HEK293 (cell line): ENCODE data around the gene NUDT13.
"Not testable (repeated sequence)": the region's sequence is repeated elsewhere in the genome, so short reads cannot be mapped to it uniquely, and the experiment has no call there.

ENCODE experiments used
- CTCF ChIA-PET: fragments of 350-600 bp; formaldehyde crosslinking; extraction: SDS; loops from one replicate; lab custom pipeline; 2021; ENCODE audit warnings: antibody characterized with exemption; lab: Yijun Ruan, JAX
- POLR2A ChIA-PET: fragments of 300-600 bp; formaldehyde crosslinking; extraction: SDS; loops from one replicate; lab custom pipeline; 2020; ENCODE audit warnings: antibody characterized with exemption, inconsistent platforms; lab: Yijun Ruan, JAX
- H3K27ac ChIP-seq: fragments of 200-500 bp; sonication (Bioruptor generic); 2 replicates; pipeline ENCODE4 v1.5.1; 2014; ENCODE audit warnings: low read depth, low read length, control low read depth, inconsistent platforms; ENCODE audit errors: extremely low read depth
- H3K36me3 ChIP-seq, 2 experiments: fragments of 200-500 bp in 1 of 2; sonication (Bioruptor generic) in 1 of 2; 1 replicate in 1 of 2; 2 replicates in 1 of 2; pipeline ENCODE4 v1.5.1; 2014 to 2017; ENCODE audit warnings: inconsistent platforms in 2 of 2, low read length in 2 of 2; ENCODE audit not compliant: control insufficient read depth in 2 of 2, insufficient read depth in 1 of 2
- H3K4me1 ChIP-seq: fragments of 200-500 bp; sonication (Bioruptor generic); 2 replicates; pipeline ENCODE4 v1.5.1; 2014; ENCODE audit warnings: mild to moderate bottlenecking, low read length, inconsistent platforms; ENCODE audit not compliant: control insufficient read depth, insufficient read depth
- H3K4me3 ChIP-seq: 2 replicates; pipeline ENCODE4 v1.5.1; 2011; ENCODE audit warnings: low read depth, mild to moderate bottlenecking, control low read depth, low read length, moderate library complexity
- H3K9me3 ChIP-seq: fragments of 200-500 bp; sonication (Bioruptor generic); 2 replicates; pipeline ENCODE4 v1.5.1; 2014; ENCODE audit warnings: low read depth, low read length, inconsistent platforms; ENCODE audit not compliant: control insufficient read depth, insufficient read depth
- GLIS1 ChIP-seq: fragments of 450-650 bp; formaldehyde crosslinking; IDR thresholded peaks from 2 replicates; pipeline ENCODE4 v1.5.1; 2016; ENCODE audit warnings: missing biosample characterization, missing genetic modification characterization
- KLF1 ChIP-seq: fragments of 450-650 bp; formaldehyde crosslinking; IDR thresholded peaks from 2 replicates; pipeline ENCODE4 v1.5.1; 2016; ENCODE audit warnings: missing biosample characterization, missing genetic modification characterization
- KLF17 ChIP-seq: fragments of 450-650 bp; formaldehyde crosslinking; IDR thresholded peaks from 2 replicates; pipeline ENCODE4 v1.5.1; 2016; ENCODE audit warnings: missing biosample characterization, missing genetic modification characterization
- KLF8 ChIP-seq: fragments of 450-650 bp; formaldehyde crosslinking; IDR thresholded peaks from 2 replicates; pipeline ENCODE4 v1.5.1; 2016; ENCODE audit warnings: missing biosample characterization, missing genetic modification characterization
- PRDM1 ChIP-seq: fragments of 450-650 bp; formaldehyde crosslinking; IDR thresholded peaks from 2 replicates; pipeline ENCODE4; 2016; ENCODE audit warnings: missing biosample characterization, missing genetic modification characterization
- SCRT1 ChIP-seq: fragments of 450-650 bp; formaldehyde crosslinking; IDR thresholded peaks from 2 replicates; pipeline ENCODE4 v1.5.1; 2016; ENCODE audit warnings: missing biosample characterization, missing genetic modification characterization, borderline replicate concordance
- SCRT2 ChIP-seq: fragments of 450-650 bp; formaldehyde crosslinking; IDR thresholded peaks from 2 replicates; pipeline ENCODE4 v1.5.1; 2016; ENCODE audit warnings: missing biosample characterization, missing genetic modification characterization
- ZBTB7A ChIP-seq: fragments of 450-650 bp; formaldehyde crosslinking; IDR thresholded peaks from 2 replicates; pipeline ENCODE4 v1.5.1; 2016; ENCODE audit warnings: low read depth, missing biosample characterization, missing genetic modification characterization
- ZEB2 ChIP-seq: fragments of 450-650 bp; formaldehyde crosslinking; IDR thresholded peaks from 2 replicates; pipeline ENCODE4 v1.5.1; 2016; ENCODE audit warnings: missing biosample characterization, missing genetic modification characterization
- ZNF146 ChIP-seq: fragments of 450-650 bp; formaldehyde crosslinking; IDR thresholded peaks from 2 replicates; pipeline ENCODE4 v1.5.1; 2016; ENCODE audit warnings: missing biosample characterization, missing genetic modification characterization
- ZNF184 ChIP-seq: fragments of 450-650 bp; IDR thresholded peaks from 2 replicates; pipeline ENCODE4 v1.5.1; 2018; ENCODE audit warnings: missing biosample characterization, mild to moderate bottlenecking, missing genetic modification characterization
- ZNF221 ChIP-seq: fragments of 450-650 bp; formaldehyde crosslinking; IDR thresholded peaks from 2 replicates; pipeline ENCODE4 v1.5.1; 2017; ENCODE audit warnings: missing biosample characterization, missing genetic modification characterization, borderline replicate concordance
- ZNF280C ChIP-seq: fragments of 450-650 bp; formaldehyde crosslinking; IDR thresholded peaks from 2 replicates; pipeline ENCODE4 v1.5.1; 2016; ENCODE audit warnings: missing biosample characterization, missing genetic modification characterization
- ZNF324 ChIP-seq: fragments of 450-650 bp; formaldehyde crosslinking; IDR thresholded peaks from 2 replicates; pipeline ENCODE4 v1.5.1; 2016; ENCODE audit warnings: missing biosample characterization, missing genetic modification characterization
- ZNF335 ChIP-seq: fragments of 450-650 bp; formaldehyde crosslinking; conservative IDR thresholded peaks from 2 replicates; pipeline ENCODE4 v1.5.1; 2016; ENCODE audit warnings: missing biosample characterization, missing genetic modification characterization
- ZNF394 ChIP-seq: fragments of 450-650 bp; formaldehyde crosslinking; IDR thresholded peaks from 2 replicates; pipeline ENCODE4 v1.5.1; 2016; ENCODE audit warnings: missing biosample characterization, missing genetic modification characterization, mild to moderate bottlenecking, moderate library complexity, borderline replicate concordance
- ZNF426 ChIP-seq: fragments of 450-650 bp; formaldehyde crosslinking; IDR thresholded peaks from 2 replicates; pipeline ENCODE4 v1.5.1; 2017; ENCODE audit warnings: missing biosample characterization, missing genetic modification characterization, mild to moderate bottlenecking, inconsistent platforms, moderate library complexity
- ZNF571 ChIP-seq: fragments of 450-650 bp; formaldehyde crosslinking; IDR thresholded peaks from 2 replicates; pipeline ENCODE4 v1.5.0; 2017; ENCODE audit warnings: missing biosample characterization, missing genetic modification characterization
- ZNF654 ChIP-seq: fragments of 450-650 bp; formaldehyde crosslinking; IDR thresholded peaks from 2 replicates; pipeline ENCODE4 v1.5.1; 2016; ENCODE audit warnings: low read depth, missing biosample characterization, missing genetic modification characterization
- ZNF747 ChIP-seq: fragments of 450-650 bp; formaldehyde crosslinking; IDR thresholded peaks from 2 replicates; pipeline ENCODE4 v1.5.1; 2016; ENCODE audit warnings: missing biosample characterization, missing genetic modification characterization
- ZNF785 ChIP-seq: fragments of 450-650 bp; formaldehyde crosslinking; IDR thresholded peaks from 2 replicates; pipeline ENCODE4 v1.5.1; 2016; ENCODE audit warnings: missing biosample characterization, missing genetic modification characterization
- TF ChIP-seq, protein P1 (sequence below): fragments of 450-650 bp; formaldehyde crosslinking; IDR thresholded peaks from 2 replicates; pipeline ENCODE4 v1.5.1; 2016; ENCODE audit warnings: missing biosample characterization, missing genetic modification characterization
- TF ChIP-seq, protein P2 (sequence below): fragments of 450-650 bp; formaldehyde crosslinking; IDR thresholded peaks from 2 replicates; pipeline ENCODE4 v1.5.0; 2017; ENCODE audit warnings: missing biosample characterization, missing genetic modification characterization, borderline replicate concordance
- TF ChIP-seq, protein P3 (sequence below): fragments of 450-650 bp; formaldehyde crosslinking; IDR thresholded peaks from 2 replicates; pipeline ENCODE4 v1.5.1; 2016; ENCODE audit warnings: missing biosample characterization, missing genetic modification characterization

The NUDT13 gene

GRCh38 chr10:73150633-73151413 lies 40.6 kb downstream of the NUDT13 start:
- H3K36me3 ChIP-seq, result peaks cover 67 to 72% of the 10 kb centered on the region in 2 experiments
- H3K27ac ChIP-seq, H3K4me3 ChIP-seq, POLR2A ChIA-PET, H3K4me1 ChIP-seq, H3K9me3 ChIP-seq, CTCF ChIA-PET: not testable (repeated sequence)
- TF ChIP-seq SCRT1 (tag by site-specific recombination) (peak; percentile 85), ZNF146 (peak; percentile 97), ZNF184 (tag by site-specific recombination) (peak; percentile 65; the same call in 1 of the 2 replicates), SCRT2 (tag by site-specific recombination) (peak; percentile 89)

DNA sequence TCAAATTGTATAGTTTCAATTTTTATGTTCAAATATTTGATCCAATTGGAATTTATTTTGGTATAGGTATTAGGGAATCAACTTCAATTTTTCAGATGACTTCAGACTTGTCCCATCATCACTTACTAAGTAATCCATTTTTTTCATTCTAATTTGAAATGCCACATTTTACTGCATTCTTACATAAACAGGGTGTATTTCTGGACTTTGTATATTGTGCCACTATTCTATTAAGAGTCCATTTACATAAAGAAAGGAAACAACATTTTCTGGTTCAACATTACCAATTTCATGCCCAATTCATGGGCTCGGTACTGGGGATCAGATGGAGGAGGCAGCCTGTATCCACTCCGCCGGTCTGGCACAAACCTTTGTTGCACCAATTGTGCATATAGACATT lies 41.8 kb downstream of the NUDT13 start:
- H3K4me1 ChIP-seq, result no peaks in the 10 kb centered on the region
- ChIA-PET CTCF (interaction anchor here (1.1 kb wide), 1 partner anchor 16 kb away, joined by 3 read pairs; no protein-coding TSS in a partner anchor), POLR2A (no interaction called here)
- H3K4me3 ChIP-seq, result no peak overlapping the region
- H3K27ac ChIP-seq, result no peak overlapping the region
- TF ChIP-seq KLF8 (tag by site-specific recombination) (no peak), ZNF221 (tag by site-specific recombination) (no peak), ZEB2 (no peak), KLF1 (tag by site-specific recombination) (no peak), ZNF747 (tag by site-specific recombination) (no peak), GLIS1 (no peak), ZNF785 (tag by site-specific recombination) (no peak), ZNF426 (no peak), ZNF571 (tag by site-specific recombination) (no peak), KLF17 (tag by site-specific recombination) (no peak), ZNF394 (no peak), PRDM1 (tag by site-specific recombination) (no peak), ZNF280C (no peak), ZNF654 (tag by site-specific recombination) (no peak), ZNF324 (tag by site-specific recombination) (no peak), ZNF335 (tag by site-specific recombination) (no peak), ZBTB7A (tag by site-specific recombination) (no peak)
- TF ChIP-seq, protein P1, sequence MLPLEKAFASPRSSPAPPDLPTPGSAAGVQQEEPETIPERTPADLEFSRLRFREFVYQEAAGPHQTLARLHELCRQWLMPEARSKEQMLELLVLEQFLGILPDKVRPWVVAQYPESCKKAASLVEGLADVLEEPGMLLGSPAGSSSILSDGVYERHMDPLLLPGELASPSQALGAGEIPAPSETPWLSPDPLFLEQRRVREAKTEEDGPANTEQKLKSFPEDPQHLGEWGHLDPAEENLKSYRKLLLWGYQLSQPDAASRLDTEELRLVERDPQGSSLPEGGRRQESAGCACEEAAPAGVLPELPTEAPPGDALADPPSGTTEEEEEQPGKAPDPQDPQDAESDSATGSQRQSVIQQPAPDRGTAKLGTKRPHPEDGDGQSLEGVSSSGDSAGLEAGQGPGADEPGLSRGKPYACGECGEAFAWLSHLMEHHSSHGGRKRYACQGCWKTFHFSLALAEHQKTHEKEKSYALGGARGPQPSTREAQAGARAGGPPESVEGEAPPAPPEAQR (tag by site-specific recombination), result no peak
- TF ChIP-seq, protein P2, sequence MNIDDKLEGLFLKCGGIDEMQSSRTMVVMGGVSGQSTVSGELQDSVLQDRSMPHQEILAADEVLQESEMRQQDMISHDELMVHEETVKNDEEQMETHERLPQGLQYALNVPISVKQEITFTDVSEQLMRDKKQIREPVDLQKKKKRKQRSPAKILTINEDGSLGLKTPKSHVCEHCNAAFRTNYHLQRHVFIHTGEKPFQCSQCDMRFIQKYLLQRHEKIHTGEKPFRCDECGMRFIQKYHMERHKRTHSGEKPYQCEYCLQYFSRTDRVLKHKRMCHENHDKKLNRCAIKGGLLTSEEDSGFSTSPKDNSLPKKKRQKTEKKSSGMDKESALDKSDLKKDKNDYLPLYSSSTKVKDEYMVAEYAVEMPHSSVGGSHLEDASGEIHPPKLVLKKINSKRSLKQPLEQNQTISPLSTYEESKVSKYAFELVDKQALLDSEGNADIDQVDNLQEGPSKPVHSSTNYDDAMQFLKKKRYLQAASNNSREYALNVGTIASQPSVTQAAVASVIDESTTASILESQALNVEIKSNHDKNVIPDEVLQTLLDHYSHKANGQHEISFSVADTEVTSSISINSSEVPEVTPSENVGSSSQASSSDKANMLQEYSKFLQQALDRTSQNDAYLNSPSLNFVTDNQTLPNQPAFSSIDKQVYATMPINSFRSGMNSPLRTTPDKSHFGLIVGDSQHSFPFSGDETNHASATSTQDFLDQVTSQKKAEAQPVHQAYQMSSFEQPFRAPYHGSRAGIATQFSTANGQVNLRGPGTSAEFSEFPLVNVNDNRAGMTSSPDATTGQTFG (tag by site-specific recombination), result no peak
- TF ChIP-seq, protein P3, sequence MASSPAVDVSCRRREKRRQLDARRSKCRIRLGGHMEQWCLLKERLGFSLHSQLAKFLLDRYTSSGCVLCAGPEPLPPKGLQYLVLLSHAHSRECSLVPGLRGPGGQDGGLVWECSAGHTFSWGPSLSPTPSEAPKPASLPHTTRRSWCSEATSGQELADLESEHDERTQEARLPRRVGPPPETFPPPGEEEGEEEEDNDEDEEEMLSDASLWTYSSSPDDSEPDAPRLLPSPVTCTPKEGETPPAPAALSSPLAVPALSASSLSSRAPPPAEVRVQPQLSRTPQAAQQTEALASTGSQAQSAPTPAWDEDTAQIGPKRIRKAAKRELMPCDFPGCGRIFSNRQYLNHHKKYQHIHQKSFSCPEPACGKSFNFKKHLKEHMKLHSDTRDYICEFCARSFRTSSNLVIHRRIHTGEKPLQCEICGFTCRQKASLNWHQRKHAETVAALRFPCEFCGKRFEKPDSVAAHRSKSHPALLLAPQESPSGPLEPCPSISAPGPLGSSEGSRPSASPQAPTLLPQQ, result no peak
- no peaks in the 10 kb centered on the region for H3K9me3 ChIP-seq
- H3K36me3 ChIP-seq, result peaks cover 66 to 73% of the 10 kb centered on the region in 2 experiments
